HCT116 (cell line): Measurements from ENCODE around the gene CREG1.
"Not testable (repeated sequence)": the region's sequence is repeated elsewhere in the genome, so short reads cannot be mapped to it uniquely, and the experiment has no call there.

ENCODE experiments used
- EGR1 ChIP-seq: IDR thresholded peaks from 2 replicates; pipeline ENCODE4 v1.6.1; 2012; ENCODE audit warnings: low read depth
- EZH2phosphoT487 ChIP-seq: fragments of 200-600 bp; IDR thresholded peaks from 2 replicates; pipeline ENCODE4 v1.6.1; 2018; ENCODE audit warnings: antibody characterized with exemption, borderline replicate concordance
- POLR2A ChIP-seq: IDR thresholded peaks from 2 replicates; pipeline ENCODE4 v1.7.0; 2011; ENCODE audit warnings: borderline replicate concordance; ENCODE audit not compliant: insufficient read depth, insufficient read length; ENCODE audit errors: extremely low read depth
- TF ChIP-seq, protein P1 (sequence below), 3 experiments: fragments of 200-600 bp in 1 of 3; sonication (generic) in 1 of 3; IDR thresholded peaks in 2 of 3; conservative IDR thresholded peaks in 1 of 3; 2 replicates each; pipeline ENCODE4 v1.5.1; 2012 to 2017; ENCODE audit warnings: low read depth in 2 of 3, low read length in 2 of 3, antibody characterized with exemption in 1 of 3, borderline replicate concordance in 1 of 3, control low read depth in 1 of 3, mild to moderate bottlenecking in 1 of 3, mixed read lengths in 1 of 3, mixed run types in 1 of 3, moderate library complexity in 1 of 3; ENCODE audit not compliant: insufficient read depth in 1 of 3
- TF ChIP-seq, protein P2 (sequence below): IDR thresholded peaks from 2 replicates; pipeline ENCODE4 v1.6.1; 2012

DNA sequence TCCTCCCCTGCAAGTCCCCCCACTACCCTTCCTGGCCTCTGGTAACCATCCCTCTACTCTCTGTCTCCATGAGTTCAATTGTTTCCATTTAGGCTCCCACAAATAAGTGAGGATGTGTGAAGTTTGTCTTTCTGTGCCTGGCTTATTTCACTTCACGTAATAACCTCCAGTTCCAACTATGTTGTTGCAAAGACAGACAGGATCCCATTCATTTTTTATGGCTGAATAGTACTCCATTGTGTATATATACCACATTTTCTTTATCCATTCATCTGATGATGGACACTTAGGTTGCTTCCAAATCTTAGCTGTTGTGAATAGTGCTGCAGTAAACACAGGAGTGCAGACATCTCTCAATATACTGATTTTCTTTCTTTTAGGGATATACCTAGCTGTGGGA is 1.5 kb upstream of the CREG1 start:
- TF ChIP-seq, protein P1, sequence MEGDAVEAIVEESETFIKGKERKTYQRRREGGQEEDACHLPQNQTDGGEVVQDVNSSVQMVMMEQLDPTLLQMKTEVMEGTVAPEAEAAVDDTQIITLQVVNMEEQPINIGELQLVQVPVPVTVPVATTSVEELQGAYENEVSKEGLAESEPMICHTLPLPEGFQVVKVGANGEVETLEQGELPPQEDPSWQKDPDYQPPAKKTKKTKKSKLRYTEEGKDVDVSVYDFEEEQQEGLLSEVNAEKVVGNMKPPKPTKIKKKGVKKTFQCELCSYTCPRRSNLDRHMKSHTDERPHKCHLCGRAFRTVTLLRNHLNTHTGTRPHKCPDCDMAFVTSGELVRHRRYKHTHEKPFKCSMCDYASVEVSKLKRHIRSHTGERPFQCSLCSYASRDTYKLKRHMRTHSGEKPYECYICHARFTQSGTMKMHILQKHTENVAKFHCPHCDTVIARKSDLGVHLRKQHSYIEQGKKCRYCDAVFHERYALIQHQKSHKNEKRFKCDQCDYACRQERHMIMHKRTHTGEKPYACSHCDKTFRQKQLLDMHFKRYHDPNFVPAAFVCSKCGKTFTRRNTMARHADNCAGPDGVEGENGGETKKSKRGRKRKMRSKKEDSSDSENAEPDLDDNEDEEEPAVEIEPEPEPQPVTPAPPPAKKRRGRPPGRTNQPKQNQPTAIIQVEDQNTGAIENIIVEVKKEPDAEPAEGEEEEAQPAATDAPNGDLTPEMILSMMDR (IDR thresholded peaks at IDR 0.05 in 2 of 3, conservative IDR thresholded peaks at IDR 0.05 in 1 of 3; ENCODE audit: borderline replicate concordance in 1 of 3, insufficient read depth in 1 of 3, low read depth in 2 of 3, low read length in 2 of 3), result not testable (repeated sequence)
- not testable (repeated sequence) for TF ChIP-seq EZH2phosphoT487, EGR1, POLR2A
- TF ChIP-seq, protein P2, sequence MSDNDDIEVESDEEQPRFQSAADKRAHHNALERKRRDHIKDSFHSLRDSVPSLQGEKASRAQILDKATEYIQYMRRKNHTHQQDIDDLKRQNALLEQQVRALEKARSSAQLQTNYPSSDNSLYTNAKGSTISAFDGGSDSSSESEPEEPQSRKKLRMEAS, result not testable (repeated sequence)
